T-cell (primary cell): ENCODE data around the gene FSTL4. TPM values are rescaled to one million over a fixed set of nuclear protein-coding genes. Genes with fewer than 3 reads are reported as not detected.

Experiments
- ATAC-seq, 4 experiments: fragments of 200-7000 bp in 3 of 4; fragments of 150-1000 bp in 1 of 4; cut with Tn5 transposase; replicated peaks in 1 of 4; 1 replicate in 3 of 4; 2 replicates in 1 of 4; pipeline ENCODE4 v1.10.0; 2021; ENCODE audit warnings: moderate library complexity in 3 of 4, mild to moderate bottlenecking in 2 of 4, moderate number of reproducible peaks in 1 of 4
- CTCF ChIA-PET, 2 donors: fragments of 300-600 bp; sonication (Branson Sonifier 250); formaldehyde crosslinking; loops; one replicate each; lab custom pipeline; 2022; ENCODE audit warnings: antibody characterized with exemption in 2 of 2; lab: Charles Lee
- POLR2A ChIA-PET, 2 donors: fragments of 300-600 bp; sonication (Branson Sonifier 250); formaldehyde crosslinking; loops; one replicate each; lab custom pipeline; 2022; ENCODE audit warnings: antibody characterized with exemption in 2 of 2; lab: Charles Lee
- DNase-seq, 35 experiments: peaks; one replicate each; pipeline versions ENCODE4 v3.0.0 to v3.0.0-alpha.2; 2013 to 2023
- H3K27ac ChIP-seq: one replicate; pipeline ENCODE4 v1.5.1; 2013; ENCODE audit warnings: low read length
- H3K27me3 ChIP-seq, 2 experiments: replicated peaks in 1 of 2; 1 replicate in 1 of 2; 2 replicates in 1 of 2; pipeline versions ENCODE4 v1.6.1 to v1.7.0; 2013; ENCODE audit warnings: low read length in 1 of 2, mixed read lengths in 1 of 2; ENCODE audit not compliant: control insufficient read depth in 2 of 2, insufficient read depth in 2 of 2; ENCODE audit errors: extremely low read depth in 1 of 2
- H3K36me3 ChIP-seq, 2 donors: 1 replicate in 1 of 2; 2 replicates in 1 of 2; pipeline versions ENCODE4 v1.6.1 to v1.7.0; 2013; ENCODE audit warnings: low read length in 1 of 2; ENCODE audit not compliant: control insufficient read depth in 2 of 2, insufficient read depth in 1 of 2; ENCODE audit errors: extremely low read depth in 1 of 2
- H3K4me1 ChIP-seq, 2 experiments: 1 replicate in 1 of 2; 2 replicates in 1 of 2; pipeline versions ENCODE4 v1.6.1 to v1.7.0; 2013; ENCODE audit warnings: low read length in 2 of 2, mixed read lengths in 1 of 2; ENCODE audit not compliant: insufficient read depth in 2 of 2, control insufficient read depth in 1 of 2; ENCODE audit errors: extremely low read depth in 1 of 2
- H3K4me3 ChIP-seq, 2 donors: 1 replicate in 1 of 2; 2 replicates in 1 of 2; pipeline versions ENCODE4 v1.5.1 to v1.7.0; 2013; ENCODE audit warnings: mild to moderate bottlenecking in 2 of 2, low read length in 1 of 2, moderate library complexity in 1 of 2; ENCODE audit not compliant: control insufficient read depth in 1 of 2; ENCODE audit errors: extremely low read depth in 1 of 2
- H3K9me3 ChIP-seq: 2 replicates; pipeline ENCODE4 v1.7.0; 2013
- H3K27ac Mint-ChIP-seq, 2 donors: one replicate each; pipeline ENCODE4 v1.8.0; 2020 to 2021; ENCODE audit warnings: mild to moderate bottlenecking in 2 of 2, mixed read lengths in 2 of 2
- H3K27me3 Mint-ChIP-seq, 2 donors: one replicate each; pipeline ENCODE4 v1.8.0; 2021 to 2022; ENCODE audit warnings: mixed read lengths in 2 of 2
- H3K36me3 Mint-ChIP-seq: one replicate; pipeline ENCODE4 v1.8.0; 2021; ENCODE audit warnings: mixed read lengths
- H3K4me1 Mint-ChIP-seq, 3 donors: one replicate each; pipeline ENCODE4 v1.8.0; 2020 to 2022; ENCODE audit warnings: mixed read lengths in 3 of 3, mild to moderate bottlenecking in 1 of 3
- H3K4me3 Mint-ChIP-seq, 3 donors: one replicate each; pipeline ENCODE4 v1.8.0; 2020 to 2022; ENCODE audit warnings: mild to moderate bottlenecking in 3 of 3, mixed read lengths in 3 of 3, moderate library complexity in 3 of 3
- H3K9me3 Mint-ChIP-seq, 3 donors: one replicate each; pipeline ENCODE4 v1.8.0; 2020 to 2022; ENCODE audit warnings: mixed read lengths in 3 of 3
- whole genome bisulfite sequencing: methylation state at CpG from one replicate; pipeline ENCODE4 v1.1.5; 2013; ENCODE audit warnings: missing lambda C conversion rate; ENCODE audit not compliant: insufficient coverage; 5-methylcytosine and 5-hydroxymethylcytosine counted together
- total RNA-seq, 35 experiments: library from RNA in 6 of 35; stranded (reverse) in 6 of 35; fragments of 120-200 nt in 1 of 35; gene quantifications; one replicate each; pipeline versions ENCODE4 v1.2.1 to v1.2.4 and lab custom pipeline; 2013 to 2026

Gene FSTL4
- total RNA-seq, 5 donors from 2014 or later (not counting 1 experiment from before 2014, with no cell fraction given): 1.6 TPM; not detected in 3

GRCh38 chr5:133393776-133394476, 218.4 kb downstream of the FSTL4 start:
- no peak for ATAC-seq
- Mint-ChIP-seq H3K27me3 (peaks cover 3 to 5% of the 10 kb centered on the region in 2 donors), H3K9me3 (no peaks in the 10 kb centered on the region), H3K4me3 (no peak overlapping the region), H3K4me1 (peaks cover 16 to 25% (median 24%) of the 10 kb centered on the region in 3 donors), H3K27ac (no peak overlapping the region), H3K36me3 (no peaks in the 10 kb centered on the region)
- Histone ChIP-seq H3K36me3 (no peaks in the 10 kb centered on the region), H3K27me3 (peaks cover 0 to 5% of the 10 kb centered on the region in 2 experiments), H3K9me3 (no peaks in the 10 kb centered on the region), H3K4me3 (no peak overlapping the region), H3K27ac (no peak overlapping the region), H3K4me1 (peaks cover 3% of the 10 kb centered on the region in 2 experiments)
- CTCF ChIA-PET: no interaction called here
- POLR2A ChIA-PET: no interaction called here
- DNase-seq: no peak
- WGBS: 94% methylated on average over 13 of the region's 17 CpGs

- Histone ChIP-seq H3K36me3 (no peaks in the 10 kb centered on the region), H3K4me3 (no peak overlapping the region), H3K27me3 (peaks cover 0 to 4% of the 10 kb centered on the region in 2 experiments), H3K27ac (no peak overlapping the region), H3K9me3 (no peaks in the 10 kb centered on the region), H3K4me1 (peaks cover 3% of the 10 kb centered on the region in 2 experiments)
- CTCF ChIA-PET: interaction anchor here in 1 of 2 donors (1.0 kb wide), 1 partner anchor 32 kb away, joined by 3 read pairs; no protein-coding TSS in a partner anchor
- Mint-ChIP-seq H3K4me3 (no peak overlapping the region), H3K4me1 (peaks cover 9 to 13% (median 10%) of the 10 kb centered on the region in 3 donors), H3K36me3 (no peaks in the 10 kb centered on the region), H3K27me3 (peaks cover 7 to 10% of the 10 kb centered on the region in 2 donors), H3K9me3 (no peaks in the 10 kb centered on the region), H3K27ac (no peak overlapping the region)
- ATAC-seq (no peak), DNase-seq (no peak)
- POLR2A ChIA-PET: no interaction called here
- 79% methylated on average over 3 of the region's 4 CpGs for WGBS
Observed at GRCh38 chr5:133392448-133392847, 219.9 kb downstream of the FSTL4 start.

- 86% methylated on average over 6 of the region's 9 CpGs for WGBS
- Mint-ChIP-seq H3K27me3 (peaks cover 7 to 10% of the 10 kb centered on the region in 2 donors), H3K36me3 (no peaks in the 10 kb centered on the region), H3K4me3 (no peak overlapping the region), H3K27ac (no peak overlapping the region), H3K9me3 (no peaks in the 10 kb centered on the region), H3K4me1 (peaks cover 4% of the 10 kb centered on the region in 3 donors)
- ChIA-PET POLR2A (no interaction called here), CTCF (no interaction called here)
- no peaks in the 10 kb centered on the region for H3K9me3 ChIP-seq
- H3K27ac ChIP-seq: no peak overlapping the region
- H3K4me3 ChIP-seq: no peak overlapping the region
- no peak for DNase-seq
- H3K27me3 ChIP-seq: peaks cover 0 to 3% of the 10 kb centered on the region in 2 experiments
- ATAC-seq: no peak
- no peaks in the 10 kb centered on the region for H3K36me3 ChIP-seq
- H3K4me1 ChIP-seq: no peaks in the 10 kb centered on the region
Observed at GRCh38 chr5:133391354-133392136, 220.8 kb downstream of the FSTL4 start.

- no peak overlapping the region for H3K4me3 ChIP-seq
- ChIA-PET POLR2A (no interaction called here), CTCF (no interaction called here)
- H3K27ac Mint-ChIP-seq: no peak overlapping the region
- H3K9me3 Mint-ChIP-seq: no peaks in the 10 kb centered on the region
- H3K36me3 ChIP-seq: no peaks in the 10 kb centered on the region
- H3K4me1 ChIP-seq: no peaks in the 10 kb centered on the region
- H3K27ac ChIP-seq: no peak overlapping the region
- no peaks in the 10 kb centered on the region for H3K4me1 Mint-ChIP-seq
- peaks cover 0 to 3% of the 10 kb centered on the region in 2 experiments for H3K27me3 ChIP-seq
- WGBS: 84% methylated on average over 5 of the region's 10 CpGs
- H3K36me3 Mint-ChIP-seq: no peaks in the 10 kb centered on the region
- ATAC-seq: no peak
- no peak for DNase-seq
- no peak overlapping the region for H3K4me3 Mint-ChIP-seq
- no peaks in the 10 kb centered on the region for H3K9me3 ChIP-seq
- peaks cover 7 to 10% of the 10 kb centered on the region in 2 donors for H3K27me3 Mint-ChIP-seq
Observed at GRCh38 chr5:133390416-133391353, 221.7 kb downstream of the FSTL4 start.

GRCh38 chr5:133389066-133389590, 223.2 kb downstream of the FSTL4 start:
- H3K36me3 ChIP-seq: no peaks in the 10 kb centered on the region
- no CpG with 5 or more reads among the region's 4 CpGs for WGBS
- H3K27ac ChIP-seq: no peak overlapping the region
- DNase-seq (no peak), ATAC-seq (no peak)
- peaks cover 0 to 11% of the 10 kb centered on the region in 2 experiments for H3K27me3 ChIP-seq
- no peak overlapping the region for H3K4me3 ChIP-seq
- no peaks in the 10 kb centered on the region for H3K9me3 ChIP-seq
- ChIA-PET CTCF (no interaction called here), POLR2A (interaction anchor here (0.6 kb wide), 2 partner anchors 12 to 164 kb away, joined by 3 to 4 read pairs; no protein-coding TSS in a partner anchor)
- H3K9me3 Mint-ChIP-seq: no peaks in the 10 kb centered on the region
- peaks cover 7 to 10% of the 10 kb centered on the region in 2 donors for H3K27me3 Mint-ChIP-seq
- H3K4me1 ChIP-seq: no peaks in the 10 kb centered on the region
- H3K27ac Mint-ChIP-seq: no peak overlapping the region
- H3K36me3 Mint-ChIP-seq: no peaks in the 10 kb centered on the region
- H3K4me3 Mint-ChIP-seq: no peak overlapping the region
- no peaks in the 10 kb centered on the region for H3K4me1 Mint-ChIP-seq
